Measurements from ENCODE around the gene ANKRD40. TPM values are rescaled to one million over a fixed set of nuclear protein-coding genes. Genes with fewer than 3 reads are reported as not detected.
"Not testable (repeated sequence)": the region's sequence is repeated elsewhere in the genome, so short reads cannot be mapped to it uniquely, and the experiment has no call there.

The ANKRD40 gene
- total RNA-seq, 1 donor from 2014 or later, result 53.4 TPM

GRCh38 chr17:50682441-50682840 lies 25.3 kb downstream of the ANKRD40 start:
- Histone ChIP-seq H3F3A (ENCODE audit: low read depth) (peaks cover 26% of the 10 kb centered on the region), H3K27ac (no peak overlapping the region), H3K4me2 (no peak overlapping the region), H2AFZ (replicated peaks) (no peak overlapping the region), H3K4me3 (no peak overlapping the region), H3K79me2 (ENCODE audit: low read depth) (no peaks in the 10 kb centered on the region), H3K9me3 (ENCODE audit: low read depth) (no peaks in the 10 kb centered on the region), H3K36me3 (no peaks in the 10 kb centered on the region), H4K20me1 (ENCODE audit: low read depth) (no peaks in the 10 kb centered on the region), H3K4me1 (peaks cover 12% of the 10 kb centered on the region), H3K9ac (no peak overlapping the region), H3K27me3 (no peaks in the 10 kb centered on the region)
- no peak overlapping the region for H3K4me3 Mint-ChIP-seq
- H3K27ac Mint-ChIP-seq, result peak overlapping the region; percentile 67
- H3K27me3 Mint-ChIP-seq (ENCODE audit: insufficient read depth, low read depth), result peaks cover 17% of the 10 kb centered on the region
- TF ChIP-seq EZH2phosphoT487 (IDR thresholded peaks at IDR 0.05), result no peak
- TF ChIP-seq EZH2 (IDR thresholded peaks at IDR 0.05), result no peak
- no peak for TF ChIP-seq CTCF (IDR thresholded peaks at IDR 0.05)
- DNase-seq (ENCODE audit: low spot score), result no peak
- peaks cover 51% of the 10 kb centered on the region for H3K4me1 Mint-ChIP-seq
- no peaks in the 10 kb centered on the region for H3K36me3 Mint-ChIP-seq
- H3K9me3 Mint-ChIP-seq, result no peaks in the 10 kb centered on the region

GRCh38 chr17:50681263-50682200 lies 26.2 kb downstream of the ANKRD40 start:
- Histone ChIP-seq H3K79me2 (ENCODE audit: low read depth) (no peaks in the 10 kb centered on the region), H3K36me3 (no peaks in the 10 kb centered on the region), H3F3A (ENCODE audit: low read depth) (peaks cover 26% of the 10 kb centered on the region), H2AFZ (replicated peaks) (peak overlapping the region; percentile 70), H3K27me3 (no peaks in the 10 kb centered on the region), H3K9me3 (ENCODE audit: low read depth) (no peaks in the 10 kb centered on the region), H3K9ac (no peak overlapping the region), H4K20me1 (ENCODE audit: low read depth) (no peaks in the 10 kb centered on the region), H3K4me2 (no peak overlapping the region), H3K4me1 (peaks cover 12% of the 10 kb centered on the region), H3K27ac (no peak overlapping the region), H3K4me3 (no peak overlapping the region)
- Mint-ChIP-seq H3K27ac (peak overlapping the region; percentile 29), H3K36me3 (no peaks in the 10 kb centered on the region), H3K4me1 (peaks cover 42% of the 10 kb centered on the region), H3K9me3 (no peaks in the 10 kb centered on the region), H3K4me3 (peak overlapping the region; percentile 3), H3K27me3 (ENCODE audit: insufficient read depth, low read depth) (peaks cover 16% of the 10 kb centered on the region)
- TF ChIP-seq EZH2phosphoT487 (IDR thresholded peaks at IDR 0.05) (no peak), EZH2 (IDR thresholded peaks at IDR 0.05) (no peak), CTCF (IDR thresholded peaks at IDR 0.05) (peak; percentile 51)
- peak; percentile 62 for DNase-seq (ENCODE audit: low spot score)

GRCh38 chr17:50680543-50681262 lies 27.0 kb downstream of the ANKRD40 start:
- H3K4me2 ChIP-seq; H4K20me1 ChIP-seq (ENCODE audit: low read depth); H3K4me3 ChIP-seq; H3K9ac ChIP-seq; H3K9me3 ChIP-seq (ENCODE audit: low read depth); H3K79me2 ChIP-seq (ENCODE audit: low read depth); H3K27ac ChIP-seq; H3K27me3 ChIP-seq; DNase-seq (ENCODE audit: low spot score); H3K36me3 ChIP-seq; H3K9me3 Mint-ChIP-seq; H3K36me3 Mint-ChIP-seq: not testable (repeated sequence)
- H3K27me3 Mint-ChIP-seq (ENCODE audit: insufficient read depth, low read depth), result peaks cover 16% of the 10 kb centered on the region
- H3K4me3 Mint-ChIP-seq, result peak overlapping the region; percentile 40
- H3K27ac Mint-ChIP-seq, result peak overlapping the region; percentile 29
- Histone ChIP-seq H3K4me1 (peaks cover 12% of the 10 kb centered on the region), H2AFZ (replicated peaks) (peak overlapping the region; percentile 70), H3F3A (ENCODE audit: low read depth) (peaks cover 19% of the 10 kb centered on the region)
- H3K4me1 Mint-ChIP-seq, result peaks cover 35% of the 10 kb centered on the region
